ENCODE results near the gene OR56A4. TPM values are rescaled to one million over a fixed set of nuclear protein-coding genes. Genes with fewer than 3 reads are reported as not detected.

OR56A4 gene
- polyA plus RNA-seq, 3 donors = not detected

- no peak overlapping the region for H3K27ac ChIP-seq (ENCODE audit: low read depth in 1 of 2, low read length in 2 of 2)
- no peak overlapping the region for H3K4me2 ChIP-seq (replicated peaks; ENCODE audit: extremely low read depth, low read length, poor library complexity, severe bottlenecking)
- H3K27me3 ChIP-seq (ENCODE audit: control insufficient read depth in 2 of 2, insufficient read depth in 2 of 2, low read length in 2 of 2) = peaks cover 0 to 2% of the 10 kb centered on the region in 2 donors
- Mint-ChIP-seq H3K27ac (no peak overlapping the region), H3K4me1 (no peaks in the 10 kb centered on the region), H3K36me3 (no peaks in the 10 kb centered on the region), H3K4me3 (no peak overlapping the region), H3K9me3 (peaks cover 2 to 6% (median 4%) of the 10 kb centered on the region in 7 donors), H3K27me3 (ENCODE audit: low read depth in 3 of 3) (peaks cover 0 to 3% (median 0%) of the 10 kb centered on the region in 3 donors)
- no peaks in the 10 kb centered on the region for H3K4me1 ChIP-seq (ENCODE audit: control insufficient read depth in 1 of 2, insufficient read depth in 2 of 2, low read length in 2 of 2)
- no peak for DNase-seq
- no peak overlapping the region for H3K4me3 ChIP-seq (replicated peaks in 1 of 3; ENCODE audit: low read depth in 2 of 3, low read length in 3 of 3)
- no peak overlapping the region for H2AFZ ChIP-seq (ENCODE audit: insufficient read depth, low read depth, low read length, poor library complexity, severe bottlenecking)
- no peak overlapping the region for H3K9ac ChIP-seq (ENCODE audit: insufficient read depth, low read length, poor library complexity, severe bottlenecking)
- no peak for TF ChIP-seq CTCF (IDR thresholded peaks at IDR 0.05)
- intact Hi-C loops (cut with micrococcal nuclease) = no loop called here
- H3K79me2 ChIP-seq (ENCODE audit: insufficient read depth, low read length) = no peaks in the 10 kb centered on the region
- H3K9me3 ChIP-seq (replicated peaks in 1 of 2; ENCODE audit: control insufficient read depth in 1 of 2, insufficient read depth in 1 of 2, low read length in 2 of 2) = no peaks in the 10 kb centered on the region
- H4K20me1 ChIP-seq (ENCODE audit: insufficient read depth, low read length) = no peaks in the 10 kb centered on the region
- H3K36me3 ChIP-seq (replicated peaks in 1 of 2; ENCODE audit: control insufficient read depth in 1 of 2, insufficient read depth in 2 of 2, low read length in 2 of 2) = no peaks in the 10 kb centered on the region
- WGBS (ENCODE audit: insufficient coverage) = no CpG with 5 or more reads among the region's 1 CpG
Observed at GRCh38 chr11:5973530-5973929, 33.2 kb downstream of the OR56A4 start.

- no peak within 1 kb of the TSS for H3K4me3 Mint-ChIP-seq
- no peak within 1 kb of the TSS for H3K27ac Mint-ChIP-seq
- peaks cover 3 to 7% (median 3%) of the 10 kb centered on the region in 3 donors for H3K27me3 Mint-ChIP-seq (ENCODE audit: low read depth in 3 of 3)
Observed at GRCh38 chr11:5968394-5968793, 38.4 kb downstream of the OR56A4 start, which contains the start of gene OR56A5. Gene OR56A5 (minus strand): TSS chr11:5968494. CDS start chr11:5968494, 0 bp downstream.

More at GRCh38 chr11:5968394-5968793, 38.4 kb downstream of the OR56A4 start, which contains the start of gene OR56A5:
- Histone ChIP-seq H3K27ac (ENCODE audit: low read depth in 1 of 2, low read length in 2 of 2) (no peak within 1 kb of the TSS), H3K36me3 (replicated peaks in 1 of 2; ENCODE audit: control insufficient read depth in 1 of 2, insufficient read depth in 2 of 2, low read length in 2 of 2) (no peaks in the 10 kb centered on the region), H3K27me3 (ENCODE audit: control insufficient read depth in 2 of 2, insufficient read depth in 2 of 2, low read length in 2 of 2) (peaks cover 0 to 2% of the 10 kb centered on the region in 2 donors), H3K4me2 (replicated peaks; ENCODE audit: extremely low read depth, low read length, poor library complexity, severe bottlenecking) (no peak within 1 kb of the TSS), H3K9me3 (replicated peaks in 1 of 2; ENCODE audit: control insufficient read depth in 1 of 2, insufficient read depth in 1 of 2, low read length in 2 of 2) (peaks cover 5 to 7% of the 10 kb centered on the region in 2 donors), H3K9ac (ENCODE audit: insufficient read depth, low read length, poor library complexity, severe bottlenecking) (no peak within 1 kb of the TSS), H3K4me1 (ENCODE audit: control insufficient read depth in 1 of 2, insufficient read depth in 2 of 2, low read length in 2 of 2) (no peaks in the 10 kb centered on the region), H3K79me2 (ENCODE audit: insufficient read depth, low read length) (no peaks in the 10 kb centered on the region), H4K20me1 (ENCODE audit: insufficient read depth, low read length) (no peaks in the 10 kb centered on the region), H2AFZ (ENCODE audit: insufficient read depth, low read depth, low read length, poor library complexity, severe bottlenecking) (no peak within 1 kb of the TSS), H3K4me3 (replicated peaks in 1 of 3; ENCODE audit: low read depth in 2 of 3, low read length in 3 of 3) (no peak within 1 kb of the TSS)
- Mint-ChIP-seq H3K4me1 (no peaks in the 10 kb centered on the region), H3K9me3 (peaks cover 1 to 16% (median 8%) of the 10 kb centered on the region in 7 donors), H3K36me3 (no peaks in the 10 kb centered on the region)
- no peak for TF ChIP-seq CTCF (IDR thresholded peaks at IDR 0.05)
- no peak for DNase-seq
- intact Hi-C loops (cut with micrococcal nuclease) = no loop called here

Measured in CD14-positive monocyte (primary cell).